ENCODE results near the gene TCP1.
A peak's percentile ranks its signal among the peaks of the same experiment; 100 is the strongest.
"Not testable (repeated sequence)": the region's sequence is repeated elsewhere in the genome, so short reads cannot be mapped to it uniquely, and the experiment has no call there.

Gene TCP1

DNA sequence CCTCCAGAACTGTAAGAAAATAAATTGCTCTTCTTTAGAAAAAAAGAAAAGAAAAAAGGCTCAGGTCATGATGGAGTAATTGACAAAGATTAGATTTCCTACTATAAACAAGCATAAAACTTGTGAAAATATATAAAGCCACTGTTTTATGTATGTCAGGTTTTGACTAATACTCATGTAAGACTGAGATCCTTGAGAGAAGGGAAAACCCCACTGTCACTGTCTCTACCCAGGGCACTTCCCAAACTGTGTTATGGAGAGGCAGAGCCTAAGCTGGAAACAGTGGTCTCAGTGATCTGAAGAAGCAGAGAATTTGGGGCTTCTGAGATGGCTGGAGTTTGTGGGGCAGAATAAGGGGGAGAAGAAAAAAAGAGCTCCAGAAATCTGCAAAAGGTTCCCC lies 19.9 kb downstream of the TCP1 start:
- no peak for DNase-seq

DNA sequence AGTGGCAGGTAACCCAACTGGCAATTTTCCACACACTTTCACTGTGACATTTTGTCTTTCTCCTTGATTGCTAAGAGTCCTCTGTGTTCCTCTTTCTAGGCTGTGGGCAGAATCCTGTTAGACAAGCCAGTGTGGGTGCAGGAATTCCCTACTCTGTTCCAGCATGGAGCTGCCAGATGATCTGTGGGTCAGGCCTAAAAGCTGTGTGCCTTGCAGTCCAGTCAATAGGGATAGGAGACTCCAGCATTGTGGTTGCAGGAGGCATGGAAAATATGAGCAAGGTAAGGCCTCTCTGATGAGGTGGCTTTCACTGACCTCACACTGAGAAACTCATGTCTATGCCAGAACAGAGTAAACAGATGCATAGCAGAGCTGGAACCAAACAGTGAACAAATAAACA lies 22.5 kb downstream of the TCP1 start:
- no peak for DNase-seq

DNA sequence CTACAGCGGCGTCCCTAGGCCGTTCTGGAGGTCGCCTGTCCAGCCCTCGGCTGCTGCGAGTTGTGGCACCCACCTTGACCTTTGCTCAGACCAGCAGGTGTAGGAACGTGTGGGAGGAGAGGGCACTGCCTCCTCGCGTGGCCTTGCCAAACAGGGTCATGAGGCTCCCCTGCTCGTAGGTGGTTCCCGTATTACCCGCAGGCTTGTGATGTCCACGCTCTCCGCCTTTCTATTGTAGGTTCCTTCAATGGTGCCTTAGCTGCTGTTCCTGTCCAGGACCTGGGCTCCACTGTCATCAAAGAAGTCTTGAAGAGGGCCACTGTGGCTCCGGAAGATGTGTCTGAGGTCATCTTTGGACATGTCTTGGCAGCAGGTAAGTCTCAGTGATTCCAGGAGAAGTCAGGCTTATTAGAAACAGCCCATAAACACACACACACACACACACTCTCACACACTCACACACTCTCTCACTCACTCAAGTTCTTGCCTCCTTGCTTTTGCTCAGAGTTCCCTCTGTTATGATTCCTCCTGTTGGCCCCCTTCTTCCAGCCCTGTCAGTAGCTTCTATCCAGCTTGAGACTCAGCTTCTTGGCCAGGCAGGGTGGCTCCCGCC lies 26.6 kb downstream of the TCP1 start:
- no peak for DNase-seq

DNA sequence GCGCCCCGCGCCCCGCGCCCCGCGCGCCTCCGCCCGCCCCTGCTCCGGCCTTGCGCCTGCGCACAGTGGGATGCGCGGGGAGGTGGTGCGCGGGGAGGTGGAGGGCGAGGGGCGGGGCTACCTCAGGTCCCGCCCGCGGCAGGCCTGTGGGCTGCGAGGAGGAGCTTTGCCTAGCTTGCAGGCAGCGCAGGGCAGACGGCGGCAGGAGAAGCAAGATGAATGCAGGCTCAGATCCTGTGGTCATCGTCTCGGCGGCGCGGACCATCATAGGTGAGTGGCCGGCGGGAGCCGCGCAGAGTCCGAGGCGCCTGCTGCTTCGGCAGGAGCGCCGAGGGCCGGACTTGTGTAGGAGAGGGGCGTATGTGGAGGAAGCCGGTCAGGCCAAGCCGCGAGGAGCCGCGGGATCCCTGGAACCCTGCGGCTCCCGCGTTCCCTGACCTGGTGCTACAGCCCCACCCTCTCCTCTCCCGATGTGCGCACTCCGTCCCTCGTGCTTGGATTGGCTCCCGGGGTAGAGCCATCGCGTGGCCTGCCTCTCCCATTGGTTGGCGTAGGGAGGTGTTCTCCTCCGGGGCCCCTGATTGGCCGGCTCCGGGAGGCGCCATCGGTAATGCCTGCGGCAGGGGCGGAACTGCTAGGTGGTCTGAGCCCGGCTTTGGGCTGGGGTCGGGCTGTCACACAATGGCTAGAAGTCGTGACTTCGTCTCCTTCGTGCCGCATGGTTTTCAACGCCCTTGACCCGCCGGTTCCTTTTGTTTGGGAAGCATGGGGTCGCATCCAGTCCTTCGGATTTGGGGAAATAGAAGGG lies 27.3 kb downstream of the TCP1 start, which contains the start of gene ACAT2:
Gene ACAT2 (plus strand): TSS at position 173 of the 808 bp plus-strand sequence. CDS start 43 bp downstream, at position 216.
- peak; percentile 98 for DNase-seq

DNA sequence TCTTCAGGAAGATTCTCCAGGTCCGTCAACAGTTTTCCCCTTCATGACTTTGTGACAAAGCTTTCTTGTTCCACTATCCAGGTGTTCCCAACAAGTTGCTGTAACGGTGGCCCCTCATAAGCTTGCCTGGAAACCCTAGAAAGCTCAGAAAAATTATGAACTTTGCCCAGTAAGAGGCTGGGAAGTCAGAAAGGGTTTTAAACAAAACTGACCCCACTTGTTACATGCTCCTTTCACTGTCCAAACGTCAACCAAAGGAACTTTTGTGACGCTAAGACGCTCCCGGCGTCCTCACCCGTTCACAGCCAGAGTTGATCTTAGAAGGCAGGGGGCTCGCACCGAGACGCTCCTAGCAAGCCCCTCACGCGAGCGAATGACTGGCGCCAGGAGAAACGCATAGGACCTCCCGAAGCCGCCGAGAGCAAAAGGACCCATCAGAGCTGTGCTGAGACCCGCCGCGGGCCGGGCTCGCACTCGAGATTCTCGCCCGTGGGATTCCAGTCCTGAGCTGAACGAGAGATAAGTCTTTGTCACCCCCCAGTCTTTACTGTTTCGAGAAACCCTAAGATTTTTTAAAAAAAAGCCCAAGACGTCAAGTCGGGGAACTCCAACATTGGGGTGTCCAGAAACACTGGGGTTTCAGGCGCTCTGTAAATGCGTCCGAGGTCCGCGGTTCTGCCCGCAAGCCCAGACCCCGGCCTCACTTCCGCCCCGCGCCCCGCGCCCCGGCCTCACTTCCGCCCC lies 28.1 kb downstream of the TCP1 start:
- DNase-seq, result peak; percentile 75

DNA sequence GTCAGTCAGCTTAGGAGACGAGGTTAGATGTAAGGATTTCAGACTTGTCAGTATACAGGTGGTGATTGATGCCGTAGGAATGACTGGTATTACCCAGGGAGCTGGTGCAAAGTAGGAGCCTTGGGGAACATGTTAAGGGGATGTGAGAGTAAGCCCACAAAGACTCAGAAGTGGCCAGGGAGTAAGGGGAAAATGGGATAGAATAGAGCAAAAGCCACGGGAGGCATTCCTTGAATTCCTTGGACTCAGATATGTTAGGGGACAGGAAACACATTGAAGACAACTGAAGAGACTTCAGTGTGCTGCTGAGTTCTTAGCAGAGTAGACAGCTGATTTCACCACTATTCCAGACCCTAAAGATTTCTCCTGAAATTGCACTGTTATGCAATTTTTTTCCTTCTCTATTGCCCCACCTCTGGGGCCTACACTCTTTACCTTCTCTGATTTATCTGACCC lies 28.8 kb downstream of the TCP1 start:
- DNase-seq, result no peak

DNA sequence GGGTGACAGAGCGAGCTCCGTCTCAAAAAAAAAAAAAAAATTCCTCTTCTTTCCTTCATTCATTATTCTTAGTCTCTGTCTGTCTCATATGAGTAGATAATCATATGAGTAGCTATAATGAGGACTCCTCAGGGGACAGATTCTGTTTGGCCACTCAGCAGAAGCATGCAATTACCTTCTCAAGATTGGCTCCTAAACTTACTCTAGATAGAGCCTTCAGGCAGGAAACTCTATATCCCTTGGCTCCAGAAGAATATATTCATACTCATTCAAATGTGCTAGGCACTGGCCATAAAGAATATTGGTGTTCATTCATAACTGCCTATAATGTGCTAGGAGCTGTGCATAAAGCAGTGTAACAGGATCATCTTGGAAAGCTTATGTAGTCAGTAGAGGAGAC lies 29.8 kb downstream of the TCP1 start:
- no peak for DNase-seq

DNA sequence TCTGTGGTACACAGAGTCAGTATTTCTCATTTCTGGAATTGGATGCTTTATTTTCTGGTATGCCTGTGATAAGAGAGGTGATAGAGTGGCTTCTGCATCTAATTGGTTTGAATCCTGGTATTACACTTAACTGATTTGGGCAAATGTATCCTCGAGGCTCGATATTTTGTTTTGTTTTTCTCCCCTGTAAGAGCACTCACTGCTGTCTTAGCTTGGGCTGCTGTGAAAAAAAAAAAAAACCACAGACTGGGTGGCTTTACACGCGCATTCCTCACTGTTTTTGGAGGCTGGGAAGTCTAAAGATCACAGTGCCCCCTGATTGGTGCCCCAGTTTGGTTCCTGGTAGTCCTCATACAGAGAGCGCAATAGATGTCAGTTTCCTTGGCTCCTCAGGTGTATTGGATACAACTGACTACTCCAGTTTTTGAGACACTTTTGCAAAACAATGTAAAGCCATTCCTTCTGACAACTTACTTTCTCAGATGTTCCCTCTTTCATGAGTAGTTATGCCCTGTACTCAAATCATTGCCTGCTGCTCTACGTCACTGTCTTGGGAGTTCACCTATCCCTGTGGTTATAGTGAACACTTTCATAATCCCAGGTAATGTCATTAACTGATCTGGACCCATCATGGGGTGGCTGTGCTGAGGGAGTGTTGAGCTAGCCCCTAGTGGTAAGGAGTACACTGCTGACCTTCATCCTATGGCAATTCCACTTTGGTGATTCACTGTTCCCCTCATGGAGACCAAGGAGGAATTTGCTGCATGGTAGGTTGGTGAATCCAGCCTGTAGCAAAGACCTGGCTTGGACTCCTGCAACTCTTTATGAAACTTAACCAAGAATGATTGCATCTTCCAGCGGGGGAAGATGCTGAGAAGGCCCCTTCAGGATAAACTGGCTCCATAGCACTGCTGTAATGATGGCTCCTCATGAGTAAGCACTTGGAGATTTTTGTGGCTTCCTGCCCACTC lies 31.1 kb downstream of the TCP1 start:
- no peak for DNase-seq

DNA sequence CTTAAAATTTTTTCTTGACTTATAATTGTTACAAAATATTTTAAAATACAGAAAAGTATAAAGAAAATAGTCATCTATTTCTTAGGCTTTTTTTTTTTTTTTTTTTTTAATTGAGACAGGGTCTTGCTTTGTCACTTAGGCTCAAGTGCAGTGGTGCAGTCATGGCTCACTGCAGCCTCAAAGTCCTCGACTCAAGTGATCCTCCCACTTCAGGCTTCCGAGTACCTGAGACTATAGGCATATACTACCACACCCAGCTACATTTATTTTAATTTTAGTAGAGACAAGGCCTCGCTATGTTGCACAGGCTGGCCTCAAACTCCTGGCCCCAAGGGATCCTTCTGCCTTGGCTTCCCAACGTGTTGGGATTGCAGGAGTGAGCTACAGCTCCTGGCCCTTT lies 32.9 kb downstream of the TCP1 start:
- no peak for DNase-seq

DNA sequence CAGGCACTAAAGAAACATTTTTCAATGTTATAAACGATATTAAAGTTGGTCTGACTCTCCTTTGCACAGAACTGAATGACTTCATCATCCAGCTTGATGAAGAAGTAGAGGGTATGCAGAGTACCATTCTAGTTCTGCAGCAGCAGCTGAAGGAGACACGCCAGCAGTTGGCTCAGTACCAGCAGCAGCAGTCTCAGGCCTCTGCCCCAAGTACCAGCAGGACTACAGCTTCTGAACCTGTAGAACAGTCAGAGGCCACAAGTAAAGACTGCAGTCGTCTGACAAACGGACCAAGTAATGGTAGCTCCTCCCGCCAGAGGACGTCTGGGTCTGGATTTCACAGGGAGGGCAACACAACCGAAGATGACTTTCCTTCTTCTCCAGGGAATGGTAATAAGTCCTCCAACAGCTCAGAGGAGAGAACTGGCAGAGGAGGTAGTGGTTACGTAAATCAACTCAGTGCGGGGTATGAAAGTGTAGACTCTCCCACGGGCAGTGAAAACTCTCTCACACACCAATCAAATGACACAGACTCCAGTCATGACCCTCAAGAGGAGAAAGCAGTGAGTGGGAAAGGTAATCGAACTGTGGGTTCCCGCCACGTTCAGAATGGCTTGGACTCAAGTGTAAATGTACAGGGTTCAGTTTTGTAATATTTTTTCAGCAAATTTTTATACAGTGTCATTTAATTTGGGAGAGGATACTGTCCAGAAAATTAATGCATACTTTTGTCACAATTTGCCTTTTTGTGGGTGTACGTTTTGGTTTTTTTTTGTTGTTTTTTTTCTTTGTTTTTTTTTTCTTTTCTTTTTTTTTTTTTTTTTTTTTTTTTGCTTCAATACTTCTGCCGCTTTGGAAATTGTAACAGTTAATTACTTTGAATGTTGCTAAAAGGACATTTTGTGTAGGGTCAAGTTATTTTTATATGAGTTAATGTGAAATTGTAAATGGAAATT lies 34.2 kb downstream of the TCP1 start:
- DNase-seq, result no peak

DNA sequence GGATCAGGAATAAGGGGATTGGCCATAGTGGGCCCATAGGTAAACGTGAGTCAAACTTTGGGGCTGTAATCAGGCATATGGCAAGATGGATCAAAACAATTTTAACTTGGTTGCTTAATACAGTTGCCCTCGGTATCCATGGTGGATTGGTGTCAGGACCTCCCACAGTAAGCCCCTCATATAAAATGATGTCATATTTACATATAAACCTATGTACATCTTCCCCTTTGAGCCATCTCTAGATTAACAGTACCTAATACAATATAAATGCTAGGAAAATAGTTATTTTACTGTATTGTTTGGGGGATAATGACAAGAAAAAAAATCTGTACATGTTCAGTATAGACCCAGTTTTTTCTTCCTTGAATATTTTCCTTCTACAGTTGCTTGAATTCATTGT lies 35.0 kb downstream of the TCP1 start:
- DNase-seq, result no peak

DNA sequence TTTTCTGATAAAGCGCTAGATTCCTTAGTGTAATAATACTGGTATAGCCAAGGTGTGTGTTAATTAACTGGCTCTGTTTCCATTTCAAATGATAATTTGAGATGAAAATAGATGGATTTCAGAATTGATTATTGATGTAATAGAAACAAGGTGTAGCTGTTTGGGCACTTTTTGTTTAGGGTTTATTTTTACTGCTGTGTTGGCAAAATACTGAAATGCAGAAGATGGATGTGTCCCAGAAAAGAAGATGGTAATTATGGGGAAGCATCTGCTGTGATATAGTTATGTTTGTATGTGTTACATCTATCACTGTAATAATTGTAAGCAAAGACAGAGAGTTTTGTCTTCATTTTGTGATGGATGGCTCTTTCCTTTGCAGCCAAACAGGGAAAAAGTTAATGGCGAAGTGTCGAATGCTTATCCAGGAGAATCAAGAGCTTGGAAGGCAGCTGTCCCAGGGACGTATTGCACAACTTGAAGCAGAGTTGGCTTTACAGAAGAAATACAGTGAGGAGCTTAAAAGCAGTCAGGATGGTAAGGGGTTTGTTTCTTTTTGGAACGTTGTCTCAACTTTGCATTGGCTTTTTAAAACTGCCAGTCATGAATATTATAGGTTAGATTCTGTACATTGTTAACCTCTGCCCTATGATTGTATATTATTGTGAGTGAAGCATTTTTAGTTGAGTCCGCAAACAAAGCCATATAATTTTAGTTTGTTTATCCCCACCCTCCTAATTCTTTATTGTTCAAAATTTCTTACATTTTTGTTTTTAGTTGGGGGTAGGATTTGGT lies 36.1 kb downstream of the TCP1 start:
- DNase-seq, result no peak

DNA sequence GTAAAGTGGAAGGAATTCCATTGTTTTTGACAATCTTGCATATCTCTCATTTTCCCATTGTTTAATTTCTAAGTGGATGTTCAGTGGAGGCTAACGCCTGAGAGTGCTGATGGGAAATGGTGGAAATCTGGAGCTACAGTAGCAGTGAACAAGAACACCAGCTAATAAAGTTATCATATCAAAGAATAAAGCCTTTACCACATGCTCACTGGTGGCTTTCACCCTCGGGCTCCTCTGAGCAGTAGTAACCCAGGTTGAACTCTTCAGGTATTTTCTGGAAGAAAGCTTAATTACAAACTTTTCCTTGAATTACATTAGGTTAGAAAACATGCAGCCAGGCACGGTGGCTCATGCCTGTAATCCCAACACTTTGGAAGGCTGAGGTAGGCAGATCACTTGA lies 38.0 kb downstream of the TCP1 start:
- DNase-seq, result no peak

DNA sequence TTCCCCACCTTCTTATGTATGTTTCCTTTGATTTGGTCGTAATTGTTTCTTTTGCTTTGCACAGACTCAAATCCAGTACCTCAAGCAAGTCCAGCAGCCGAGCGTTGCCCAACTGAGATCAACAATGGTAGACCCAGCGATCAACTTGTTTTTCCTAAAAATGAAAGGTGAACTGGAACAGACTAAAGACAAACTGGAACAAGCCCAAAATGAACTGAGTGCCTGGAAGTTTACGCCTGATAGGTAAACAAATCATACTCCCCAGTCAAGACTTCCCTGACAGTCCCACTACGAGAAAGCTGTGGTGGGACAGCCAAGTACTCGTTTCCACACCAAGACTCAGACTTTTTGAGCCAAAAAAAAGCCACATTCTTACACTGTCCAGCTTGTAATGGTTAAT lies 41.3 kb downstream of the TCP1 start:
- DNase-seq, result not testable (repeated sequence)

DNA sequence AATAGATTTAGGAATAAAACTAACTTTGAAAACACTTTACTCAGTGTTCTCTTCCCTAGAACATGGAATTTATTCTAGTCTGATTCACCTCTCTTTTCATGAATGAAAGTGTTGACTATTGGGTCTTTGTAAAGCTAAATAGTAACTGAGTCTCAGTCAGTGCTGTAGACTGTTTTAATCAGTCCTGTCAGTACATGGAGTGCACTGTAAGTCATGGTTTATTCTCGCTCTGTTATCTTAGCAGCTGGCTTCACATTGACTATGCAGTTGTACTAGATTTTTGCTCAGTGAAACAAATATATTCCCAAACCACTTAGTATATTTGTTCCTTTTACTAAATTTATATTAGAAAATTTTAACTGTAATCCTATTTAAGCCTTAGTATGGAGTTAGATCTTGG lies 42.6 kb downstream of the TCP1 start:
- no peak for DNase-seq

DNA sequence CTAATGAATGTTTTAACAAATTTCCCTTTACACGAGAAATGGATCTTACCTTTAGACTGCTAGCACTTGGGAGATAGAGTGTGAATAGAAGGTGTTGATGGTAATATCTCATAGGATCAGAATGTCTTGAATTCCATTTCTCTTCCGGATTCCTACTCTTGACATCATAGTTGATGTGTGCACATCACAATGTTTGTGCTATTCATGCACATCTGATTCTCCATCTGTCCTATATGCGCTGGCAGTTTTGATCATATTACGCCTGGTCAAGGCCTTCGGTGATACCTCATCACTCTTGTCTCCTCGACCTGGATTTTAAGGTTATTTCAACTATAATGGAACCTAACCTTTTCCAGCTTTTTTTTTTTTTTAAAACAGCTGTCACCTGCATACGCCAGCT lies 44.3 kb downstream of the TCP1 start:
- no peak for DNase-seq

DNA sequence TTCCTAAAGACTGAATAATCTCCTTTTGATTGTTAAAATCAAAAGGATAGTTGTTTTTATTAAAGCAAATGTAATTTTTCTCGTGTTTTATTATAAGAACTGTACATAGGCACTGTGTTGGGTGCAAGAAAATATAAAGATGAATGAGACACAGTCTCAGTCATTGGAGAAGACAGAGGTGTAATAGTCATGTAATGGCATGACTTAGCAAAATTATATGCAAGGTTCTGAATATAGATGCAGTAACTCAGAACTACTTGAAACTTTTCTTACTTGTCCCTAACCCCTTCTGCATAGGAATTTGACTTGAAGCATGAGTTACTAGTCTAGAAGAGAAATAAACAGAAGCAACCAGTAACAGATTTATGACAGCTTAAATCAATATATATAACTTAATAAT lies 47.2 kb downstream of the TCP1 start:
- no peak for DNase-seq

DNA sequence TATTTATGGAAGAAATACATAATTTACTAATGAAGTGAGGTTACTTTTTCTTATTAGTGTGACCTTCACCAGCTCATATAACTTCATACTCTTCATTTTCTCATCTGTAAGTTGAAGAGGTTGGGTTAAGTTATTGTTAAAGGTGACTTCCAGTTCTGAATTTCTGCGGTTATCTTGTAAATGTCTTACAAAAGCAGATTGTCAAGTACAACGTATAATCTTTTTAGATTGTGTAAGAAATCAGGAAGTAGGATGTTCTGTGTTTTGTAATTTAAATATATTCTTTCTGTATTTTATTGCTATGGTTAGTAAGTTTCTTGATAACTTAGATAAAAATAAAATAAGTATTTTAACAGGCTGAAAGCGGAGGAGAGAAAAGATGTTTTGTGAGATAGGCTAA lies 50.1 kb downstream of the TCP1 start:
- no peak for DNase-seq

DNA sequence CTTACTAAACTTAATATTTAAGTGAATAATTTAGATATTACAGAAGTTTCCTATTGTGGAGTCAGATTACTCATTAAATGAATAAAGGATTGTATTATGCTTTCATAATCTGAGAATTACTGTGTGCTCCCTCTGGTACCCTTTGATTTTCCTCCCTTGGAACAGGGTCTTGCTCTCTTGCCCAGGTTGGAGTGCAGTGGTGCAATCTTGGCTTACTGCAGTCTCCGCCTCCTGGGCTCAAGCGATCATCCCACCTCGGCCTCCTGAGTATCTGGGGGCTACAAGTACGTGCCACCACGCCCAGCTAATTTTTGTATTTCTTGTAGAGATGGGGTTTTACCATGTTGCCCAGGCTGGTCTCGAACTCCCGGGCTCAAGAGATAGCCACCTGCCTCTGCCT lies 52.5 kb downstream of the TCP1 start:
- DNase-seq, result no peak

DNA sequence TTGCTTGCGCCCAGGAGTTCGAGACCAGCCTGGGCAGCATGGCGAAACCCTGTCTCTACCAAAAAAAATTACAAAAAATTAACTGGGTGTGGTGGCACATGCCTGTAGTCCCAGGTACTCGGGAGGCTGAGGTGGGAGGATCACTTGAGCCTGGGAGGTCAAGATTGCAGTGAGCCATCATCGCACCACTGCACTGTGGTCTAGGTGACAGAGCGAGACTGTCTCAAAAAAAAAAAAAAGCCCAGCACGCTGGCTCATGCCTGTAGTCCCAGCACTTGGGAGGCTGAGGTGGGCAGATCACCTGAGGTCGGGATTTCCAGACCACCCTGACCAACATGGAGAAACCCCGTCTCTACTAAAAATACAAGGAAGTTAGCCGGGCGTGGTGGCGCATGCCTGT lies 56.0 kb downstream of the TCP1 start:
- DNase-seq, result not testable (repeated sequence)

DNA sequence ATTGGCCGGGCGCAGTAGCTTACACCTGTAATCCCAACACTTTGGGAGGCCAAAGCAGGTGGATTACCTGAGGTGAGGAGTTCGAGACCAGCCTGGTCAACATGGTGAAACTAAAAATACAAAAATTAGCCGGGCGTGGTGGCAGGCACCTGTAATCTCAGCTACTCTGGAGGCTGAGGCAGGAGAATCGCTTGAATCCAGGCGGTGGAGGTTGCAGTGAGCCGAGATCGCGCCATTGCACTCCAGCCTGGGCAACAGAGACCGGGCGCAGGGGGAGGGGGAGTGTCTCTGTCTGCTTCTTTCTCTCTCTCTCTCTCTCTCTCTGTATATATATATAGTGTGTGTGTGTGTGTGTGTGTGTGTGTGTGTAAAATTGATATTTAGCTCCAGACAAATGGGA lies 56.9 kb downstream of the TCP1 start:
- not testable (repeated sequence) for DNase-seq
